K562 (cell line): Measurements from ENCODE around the gene LRRC8E. TPM values are rescaled to one million over a fixed set of nuclear protein-coding genes. Genes with fewer than 3 reads are reported as not detected.

Experiments used
- ATAC-seq: fragments of 200-7000 bp; cut with Tn5 transposase; 3 replicates; pipeline ENCODE4 v1.9.1; 2020; ENCODE audit warnings: moderate library complexity
- BruUV-seq: library from RNA; stranded (reverse); fragments of 400-500 nt; replicated peaks from 2 replicates; lab custom pipeline; 2021; lab: Mats Ljungman, UMichigan
- CTCF ChIA-PET: fragments of 300-600 bp; formaldehyde crosslinking; extraction: SDS; loops from one replicate; lab custom pipeline; 2021; ENCODE audit warnings: low intra/inter-chr PET ratio; lab: Yijun Ruan, JAX
- POLR2A ChIA-PET: fragments of 300-600, 350-650 bp; sonication (Branson Sonifier 250); formaldehyde crosslinking; extraction: SDS; loops from one replicate; lab custom pipeline; 2021; ENCODE audit warnings: antibody characterized with exemption, inconsistent platforms; lab: Yijun Ruan, JAX
- DNase-seq, 4 experiments: peaks; one replicate each; pipeline versions ENCODE4 v3.0.0 to v3.0.0-alpha.2; 2011 to 2018; ENCODE audit warnings: low spot score in 3 of 4, mixed read lengths in 3 of 4; ENCODE audit errors: extremely low read depth in 1 of 4
- FAIRE-seq: peaks from 2 replicates; lab custom pipeline; 2011; peaks lifted over from hg19 to GRCh38; lab: Jason Lieb, UNC
- H2AFZ ChIP-seq: 2 replicates; pipeline ENCODE4 v1.6.0; 2011; ENCODE audit warnings: low read depth, low read length, control low read depth, inconsistent platforms
- H3K27ac ChIP-seq: fragments of 200-600 bp; 3 replicates; pipeline ENCODE4 v1.8.0; 2011; ENCODE audit warnings: low read depth, mild to moderate bottlenecking, control low read depth, inconsistent platforms, low read length, moderate library complexity, mixed read lengths; ENCODE audit errors: extremely low read depth
- H3K27me3 ChIP-seq, 2 experiments: fragments of 300-600 bp in 1 of 2; 2 replicates in 1 of 2; 3 replicates in 1 of 2; pipeline versions ENCODE4 v1.6.0 to v1.8.0; 2011; ENCODE audit warnings: inconsistent platforms in 2 of 2, low read length in 2 of 2, mild to moderate bottlenecking in 1 of 2, mixed read lengths in 1 of 2, moderate library complexity in 1 of 2; ENCODE audit not compliant: control insufficient read depth in 2 of 2, insufficient read depth in 2 of 2
- H3K36me3 ChIP-seq: fragments of 300-600 bp; 3 replicates; pipeline ENCODE4 v1.8.0; 2011; ENCODE audit warnings: mild to moderate bottlenecking, low read length, inconsistent platforms; ENCODE audit not compliant: control insufficient read depth, insufficient read depth
- H3K4me1 ChIP-seq, 2 experiments: fragments of 200-600 bp in 1 of 2; replicated peaks in 1 of 2; 2 replicates in 1 of 2; 3 replicates in 1 of 2; pipeline versions ENCODE4 v1.5.1 to v1.8.0; 2011; ENCODE audit warnings: inconsistent platforms in 2 of 2, low read length in 2 of 2, mild to moderate bottlenecking in 1 of 2, mixed read lengths in 1 of 2, moderate library complexity in 1 of 2; ENCODE audit not compliant: control insufficient read depth in 2 of 2, insufficient read depth in 2 of 2
- H3K4me2 ChIP-seq: 2 replicates; pipeline ENCODE4 v1.6.1; 2011; ENCODE audit warnings: low read length, control low read depth, inconsistent platforms, mixed read lengths; ENCODE audit not compliant: insufficient read depth
- H3K4me3 ChIP-seq: fragments of 200-600 bp; sonication (generic), shearing (Covaris generic); 2 replicates; pipeline ENCODE4 v1.5.1; 2016; ENCODE audit warnings: control low read depth, inconsistent platforms
- H3K79me2 ChIP-seq: fragments of 200-600 bp; 3 replicates; pipeline ENCODE4 v1.8.0; 2011; ENCODE audit warnings: low read length, inconsistent platforms; ENCODE audit not compliant: control insufficient read depth, insufficient read depth
- H3K9ac ChIP-seq, 2 experiments: 2 replicates each; pipeline versions ENCODE4 v1.6.0 to v1.6.1; 2011; ENCODE audit warnings: low read depth in 2 of 2, low read length in 2 of 2, control low read depth in 1 of 2, inconsistent platforms in 1 of 2, mild to moderate bottlenecking in 1 of 2, mixed read lengths in 1 of 2; ENCODE audit not compliant: insufficient read depth in 1 of 2
- H3K9me1 ChIP-seq: one replicate; pipeline ENCODE4 v1.6.0; 2011; ENCODE audit warnings: inconsistent platforms, mild to moderate bottlenecking, low read length, moderate library complexity; ENCODE audit not compliant: control insufficient read depth, insufficient read depth
- H3K9me3 ChIP-seq: replicated peaks from 2 replicates; pipeline ENCODE4 v1.5.1; 2011; ENCODE audit warnings: low read depth, low read length, inconsistent platforms; ENCODE audit not compliant: control insufficient read depth, insufficient read depth
- H4K20me1 ChIP-seq: replicated peaks from 2 replicates; pipeline ENCODE4 v1.6.1; 2011; ENCODE audit warnings: low read length, inconsistent platforms, mixed read lengths; ENCODE audit not compliant: control insufficient read depth, insufficient read depth
- NR2C1 ChIP-seq, 2 experiments: fragments of 450-650 bp; IDR thresholded peaks; 2 replicates each; pipeline ENCODE4 v1.6.1; 2017; ENCODE audit warnings: mild to moderate bottlenecking in 2 of 2, antibody characterized with exemption in 1 of 2, inconsistent platforms in 1 of 2, missing compliant biosample characterization in 1 of 2, missing genetic modification characterization in 1 of 2
- TSC22D4 ChIP-seq: fragments of 450-650 bp; IDR thresholded peaks from 2 replicates; pipeline ENCODE4 v1.6.1; 2016; ENCODE audit warnings: missing genetic modification characterization, missing biosample characterization, control low read depth
- WGBS: fragments of 100-300 bp; shearing (Covaris generic); methylation state at CpG from one replicate; pipeline ENCODE4 v1.1.6; 2016; ENCODE audit warnings: low coverage, mixed read lengths; ENCODE audit not compliant: insufficient coverage; ENCODE audit errors: missing lambda C conversion rate; 5-methylcytosine and 5-hydroxymethylcytosine counted together
- in situ Hi-C: fragments of 300-500 bp; cut with MboI; formaldehyde crosslinking; loops from 4 replicates; pipeline ENCODE4 v1.15.0; 2018; ENCODE audit warnings: inconsistent platforms, mixed read lengths
- intact Hi-C: fragments of 100-400 bp; cut with micrococcal nuclease; formaldehyde crosslinking; loops from 2 replicates; pipeline ENCODE4 v1.14.2; 2022
- polyA plus RNA-seq, 8 experiments: library from polyadenylated mRNA; depleted of rRNA in 4 of 8; stranded (reverse) in 5 of 8; unstranded in 3 of 8; fragments of >200 nt; fragmentation: Nextera tagmentation in 2 of 8; fragmentation: Illumina TruSeq in 1 of 8; extraction: Ambion mirVana in 2 of 8; extraction: Trizol in 1 of 8; gene quantifications; 2 replicates each; pipeline versions ENCODE4 v1.2.1 to v1.2.3, GENCODE V29; 2011 to 2014; ENCODE audit warnings: inconsistent platforms in 1 of 8, missing spikeins in 1 of 8
- total RNA-seq, 7 experiments: library from RNA; depleted of rRNA in 6 of 7; stranded (reverse); fragments of >200 nt in 6 of 7; fragmentation: Illumina TruSeq in 2 of 7; extraction: Trizol in 2 of 7; gene quantifications; 2 replicates each; pipeline versions ENCODE4 v1.2.1 to v1.2.3, GENCODE V29; 2011 to 2021; ENCODE audit warnings: low replicate concordance in 1 of 7

The LRRC8E gene
- total and polyA plus RNA-seq, 9 of the 15 experiments (the other 6 are each of a cell fraction or from before 2014, with no cell fraction given) = 0.08 to 5.7 (median 3.5) TPM; not detected in 1

GRCh38 chr19:7841751-7842660 is 46.3 kb upstream of the LRRC8E start:
- ChIA-PET POLR2A (no interaction called here), CTCF (no interaction called here)
- H3K9me1 ChIP-seq = peaks cover 3% of the 10 kb centered on the region
- no peak overlapping the region for H3K4me2 ChIP-seq
- peaks cover 0 to 6% of the 10 kb centered on the region in 2 experiments; a peak in 1 of 5 replicates for H3K4me1 ChIP-seq
- no peak overlapping the region for H3K27ac ChIP-seq
- no peak for ATAC-seq
- DNase-seq = no peak
- FAIRE-seq = no peak
- peaks cover 12% of the 10 kb centered on the region for H3K9me3 ChIP-seq
- peaks cover 4 to 29% of the 10 kb centered on the region in 2 experiments; a peak in 4 of 5 replicates for H3K27me3 ChIP-seq
- H4K20me1 ChIP-seq = peaks cover 8% of the 10 kb centered on the region; the same call in 1 of the 2 replicates
- no peak overlapping the region for H3K4me3 ChIP-seq
- no peak overlapping the region for H2AFZ ChIP-seq
- no peaks in the 10 kb centered on the region for H3K79me2 ChIP-seq
- no peaks in the 10 kb centered on the region for H3K36me3 ChIP-seq
- intact Hi-C loops (no loop called here), in situ Hi-C loops (no loop called here)
- no TSS peak for BruUV-seq
- 54% methylated on average over 11 of the region's 11 CpGs for WGBS
- no peak for TF ChIP-seq NR2C1 (IDR thresholded peaks at IDR 0.05)
- TF ChIP-seq NR2C1 (tag; IDR thresholded peaks at IDR 0.05) = no peak
- TF ChIP-seq TSC22D4 (tag) = 0 out of 2 replicates have a peak, but pooled peaks have one; percentile 76
- H3K9ac ChIP-seq = no peak overlapping the region
